Measurements from ENCODE around the gene APLF.

- TF ChIP-seq CTCF (IDR thresholded peaks at IDR 0.05; ENCODE audit: poor library complexity) (no peak), EZH2phosphoT487 (IDR thresholded peaks at IDR 0.05; ENCODE audit: low read depth, severe bottlenecking, unreplicated experiment) (no peak), EZH2 (IDR thresholded peaks at IDR 0.05; ENCODE audit: borderline replicate concordance) (no peak)
Measured at GRCh38 chr2:68605939-68606338, 138.6 kb downstream of the APLF start.
